GM18507 (cell line): ENCODE measurements around the gene ZBTB9.

Experiments
- DNase-seq: peaks from one replicate; pipeline ENCODE4 v3.0.0; 2011; ENCODE audit warnings: low read depth; ENCODE audit not compliant: insufficient read length; ENCODE audit errors: extremely low spot score
- FAIRE-seq: peaks from 2 replicates; lab custom pipeline; 2011; peaks lifted over from hg19 to GRCh38; lab: Jason Lieb, UNC

Gene ZBTB9

DNA sequence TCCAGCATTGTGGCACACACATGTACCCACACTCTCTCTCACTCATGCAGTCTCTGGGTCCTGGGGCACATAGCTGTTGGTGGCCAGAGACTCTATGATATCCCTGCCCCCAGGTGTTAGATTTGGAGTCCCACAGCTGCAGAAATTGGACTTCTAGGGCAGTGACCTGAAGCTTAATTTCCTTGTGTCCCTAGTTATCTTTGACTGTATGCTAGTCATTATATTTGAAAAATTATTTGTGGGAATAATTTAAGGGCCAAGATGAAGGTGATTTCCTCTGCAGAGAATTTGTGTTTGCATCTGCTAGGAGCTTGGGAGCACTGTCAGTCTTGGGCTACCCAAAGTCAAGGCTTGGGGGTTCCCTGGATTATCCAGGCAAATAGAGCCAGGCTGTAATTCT, 50.1 kb downstream of the ZBTB9 start:
- DNase-seq (no peak), FAIRE-seq (no peak)

DNA sequence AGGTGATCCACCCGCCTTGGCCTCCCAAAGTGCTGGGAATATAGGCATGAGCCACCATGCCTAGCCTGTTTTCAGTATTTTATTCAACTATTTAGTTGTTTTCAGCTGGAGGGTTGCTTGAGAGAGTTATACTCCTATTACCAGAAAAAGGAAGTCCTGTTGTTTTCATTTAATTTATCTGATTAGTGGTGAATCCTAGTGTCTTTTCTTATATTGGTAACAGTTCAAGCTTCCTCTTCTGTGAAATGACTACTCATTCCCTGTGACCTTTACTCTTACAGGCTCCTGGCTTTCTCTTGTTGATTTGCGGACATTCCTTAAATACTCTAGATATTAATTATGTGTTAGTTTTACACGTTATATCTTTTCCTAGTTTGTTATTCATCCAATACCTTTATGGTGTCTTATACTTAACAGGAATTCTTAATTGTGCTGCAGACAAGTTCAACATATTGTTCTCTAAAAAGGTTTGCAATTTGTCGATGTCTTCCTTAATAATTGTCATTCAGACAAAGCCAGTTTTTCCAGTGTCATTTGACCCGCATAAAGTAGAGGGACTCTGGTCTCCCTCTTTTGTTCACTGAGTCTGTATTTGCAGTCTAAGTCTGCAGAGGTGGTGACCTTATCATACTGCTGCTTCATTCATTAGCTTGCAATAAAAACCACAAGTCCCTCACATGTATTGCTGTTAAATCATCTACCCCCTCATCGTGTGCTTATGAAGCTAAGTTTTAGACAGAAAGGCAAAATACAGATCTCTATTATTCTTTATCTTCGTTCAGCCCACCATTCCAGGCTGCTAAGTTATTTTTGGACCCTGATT, 51.4 kb downstream of the ZBTB9 start:
- no peak for FAIRE-seq

More for the DNA sequence above, 51.4 kb downstream of the ZBTB9 start:
- DNase-seq = no peak
